Measurements from ENCODE around the gene FRMD6. TPM values are rescaled to one million over a fixed set of nuclear protein-coding genes. Genes with fewer than 3 reads are reported as not detected.

FRMD6 gene
- total and polyA plus RNA-seq, 8 donors = 19.8 to 33.5 (median 28.9) TPM

- DNase-seq = no peak
- Histone ChIP-seq H3K4me3 (no peak overlapping the region), H3K27ac (no peak overlapping the region), H3K4me1 (no peaks in the 10 kb centered on the region), H3K9me3 (no peaks in the 10 kb centered on the region), H3K27me3 (no peaks in the 10 kb centered on the region), H3K36me3 (no peaks in the 10 kb centered on the region)
- intact Hi-C loops (cut with DNase I) = no loop called here
- no peak for ATAC-seq
- TF ChIP-seq CTCF (IDR thresholded peaks at IDR 0.05) = no peak
Measured at GRCh38 chr14:51674294-51675002, 22.7 kb downstream of the FRMD6 start.

DNA sequence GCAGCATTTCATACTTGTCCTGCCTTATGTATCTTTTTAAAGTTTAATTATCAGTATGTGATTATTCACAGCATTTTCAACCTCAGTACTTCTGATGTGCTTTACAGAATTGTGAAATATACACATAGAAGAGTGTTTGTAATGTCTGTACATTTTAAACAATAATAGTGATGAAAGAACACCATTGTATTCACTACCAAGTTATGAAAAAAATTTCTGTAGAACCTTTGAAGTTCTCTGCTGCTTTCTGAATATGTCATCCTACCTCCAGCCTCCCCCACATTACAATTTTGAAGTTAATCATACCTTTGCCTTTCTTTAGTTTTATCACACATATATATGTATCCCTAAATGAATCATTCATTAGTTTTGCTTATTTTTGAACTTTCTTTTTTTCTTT, 24.8 kb downstream of the FRMD6 start:
- no peaks in the 10 kb centered on the region for H3K27me3 ChIP-seq
- no peak for TF ChIP-seq CTCF (IDR thresholded peaks at IDR 0.05)
- H3K36me3 ChIP-seq = no peaks in the 10 kb centered on the region
- H3K4me3 ChIP-seq = no peak overlapping the region
- ATAC-seq (no peak), DNase-seq (no peak)
- no peaks in the 10 kb centered on the region for H3K4me1 ChIP-seq
- no peaks in the 10 kb centered on the region for H3K9me3 ChIP-seq
- H3K27ac ChIP-seq = peak overlapping the region in 1 of 2 donors; percentile 31
- intact Hi-C loops (cut with DNase I) = no loop called here

DNA sequence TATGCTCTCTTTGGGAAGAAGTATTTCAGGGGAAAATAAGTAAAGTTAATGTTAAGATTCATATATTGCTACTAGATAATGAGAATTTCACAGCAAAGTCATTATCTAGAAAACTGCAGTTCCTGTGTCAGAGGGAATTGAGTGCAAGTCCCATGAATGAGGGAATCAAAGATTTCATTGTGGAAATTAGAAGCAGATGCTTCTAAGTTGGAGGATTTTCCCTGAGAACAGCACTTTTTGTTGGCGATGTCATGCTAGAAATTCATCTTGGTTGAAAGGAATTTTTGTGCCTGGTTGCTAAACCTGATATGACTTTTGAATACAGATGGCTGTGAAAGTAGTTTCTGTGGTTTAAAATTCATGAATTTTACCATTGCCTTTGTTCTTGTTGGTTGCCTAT, 25.6 kb downstream of the FRMD6 start:
- H3K36me3 ChIP-seq = no peaks in the 10 kb centered on the region
- H3K9me3 ChIP-seq = no peaks in the 10 kb centered on the region
- ATAC-seq = peak; percentile 24
- intact Hi-C loops (cut with DNase I) = no loop called here
- H3K27ac ChIP-seq = peak overlapping the region in 1 of 2 donors; percentile 31
- no peak for TF ChIP-seq CTCF (IDR thresholded peaks at IDR 0.05)
- no peaks in the 10 kb centered on the region for H3K4me1 ChIP-seq
- no peaks in the 10 kb centered on the region for H3K27me3 ChIP-seq
- no peak overlapping the region for H3K4me3 ChIP-seq
- peak in 1 of 4 donors; percentile 42 for DNase-seq

DNA sequence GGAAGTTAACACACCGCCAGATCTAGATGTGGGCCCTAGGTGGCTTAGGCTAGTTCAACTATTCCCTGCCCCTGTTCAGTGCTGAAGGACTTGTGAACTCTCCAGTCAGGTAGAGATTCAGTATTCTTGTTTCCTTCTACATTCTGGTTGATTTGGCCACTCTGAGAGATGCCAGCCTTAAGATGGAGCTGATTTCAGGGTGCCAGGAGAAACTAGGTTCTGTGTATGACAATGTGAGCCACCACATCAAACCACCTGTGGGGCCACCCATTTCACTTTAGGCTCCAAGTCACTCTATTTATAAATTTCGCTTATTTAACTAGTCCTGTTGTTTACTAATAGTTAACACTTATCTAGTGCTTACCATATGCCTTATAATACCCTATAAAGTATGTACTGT, 26.0 kb downstream of the FRMD6 start:
- Histone ChIP-seq H3K36me3 (no peaks in the 10 kb centered on the region), H3K9me3 (no peaks in the 10 kb centered on the region), H3K27me3 (no peaks in the 10 kb centered on the region), H3K4me1 (no peaks in the 10 kb centered on the region), H3K4me3 (no peak overlapping the region), H3K27ac (no peak overlapping the region)
- TF ChIP-seq CTCF (IDR thresholded peaks at IDR 0.05) = no peak
- ATAC-seq = no peak
- DNase-seq = no peak
- intact Hi-C loops (cut with DNase I) = no loop called here

GRCh38 chr14:51680031-51680430, 28.3 kb downstream of the FRMD6 start:
- H3K36me3 ChIP-seq = no peaks in the 10 kb centered on the region
- TF ChIP-seq CTCF (IDR thresholded peaks at IDR 0.05) = no peak
- H3K4me3 ChIP-seq = no peak overlapping the region
- H3K4me1 ChIP-seq = no peaks in the 10 kb centered on the region
- H3K9me3 ChIP-seq = no peaks in the 10 kb centered on the region
- H3K27ac ChIP-seq = no peak overlapping the region
- no peak for ATAC-seq
- DNase-seq = no peak
- intact Hi-C loops (cut with DNase I) = no loop called here
- no peaks in the 10 kb centered on the region for H3K27me3 ChIP-seq
